NOMO-1 treated with dmso at 0.1 percent for 144 hours (cell line): Measurements from ENCODE around the gene TMEM185A.
"Not testable (repeated sequence)": the region's sequence is repeated elsewhere in the genome, so short reads cannot be mapped to it uniquely, and the experiment has no call there.

ENCODE experiments used
- DNase-seq: peaks from one replicate; lab custom pipeline; 2025; ENCODE audit not compliant: unreplicated experiment; lab: John Stamatoyannopoulos, UW

The TMEM185A gene

GRCh38 chrX:149631234-149632165 lies at the start of gene TMEM185A:
Gene TMEM185A (minus strand): TSS chrX:149631792. CDS start chrX:149631580, 212 bp downstream.
- peak; percentile 6 for DNase-seq

GRCh38 chrX:149681182-149681581 lies 49.6 kb upstream of the TMEM185A start:
- no peak for DNase-seq

GRCh38 chrX:149679164-149679678 lies 47.6 kb upstream of the TMEM185A start:
- DNase-seq = not testable (repeated sequence)

GRCh38 chrX:149675554-149675953 lies 44.0 kb upstream of the TMEM185A start:
- not testable (repeated sequence) for DNase-seq

- DNase-seq = not testable (repeated sequence)
These were observed 43.5 kb upstream of the TMEM185A start for GRCh38 chrX:149675088-149675487.

GRCh38 chrX:149660613-149661012 lies 29.0 kb upstream of the TMEM185A start:
- DNase-seq = not testable (repeated sequence)

- DNase-seq = not testable (repeated sequence)
These were observed 24.8 kb upstream of the TMEM185A start for GRCh38 chrX:149656260-149656884.

- DNase-seq = no peak
These were observed 20.8 kb upstream of the TMEM185A start for GRCh38 chrX:149652232-149652981.

GRCh38 chrX:149650162-149650561 lies 18.6 kb upstream of the TMEM185A start:
- no peak for DNase-seq

GRCh38 chrX:149648932-149649331 lies 17.3 kb upstream of the TMEM185A start:
- no peak for DNase-seq

GRCh38 chrX:149647505-149647904 lies 15.9 kb upstream of the TMEM185A start:
- no peak for DNase-seq

- DNase-seq = no peak
These were observed 11.9 kb upstream of the TMEM185A start for GRCh38 chrX:149643496-149643895.

GRCh38 chrX:149641835-149642234 lies 10.2 kb upstream of the TMEM185A start:
- no peak for DNase-seq

- no peak for DNase-seq
These were observed 9.8 kb upstream of the TMEM185A start for GRCh38 chrX:149641432-149641831.

GRCh38 chrX:149639568-149639967 lies 8.0 kb upstream of the TMEM185A start:
- no peak for DNase-seq

GRCh38 chrX:149638860-149639259 lies 7.3 kb upstream of the TMEM185A start:
- DNase-seq = no peak

GRCh38 chrX:149633511-149633910 lies 1.9 kb upstream of the TMEM185A start:
- DNase-seq = no peak

GRCh38 chrX:149630681-149631233 lies 835 bp downstream of the TMEM185A start:
- DNase-seq = no peak

- DNase-seq = no peak
These were observed 1.7 kb downstream of the TMEM185A start for GRCh38 chrX:149629730-149630387.

- DNase-seq = no peak
These were observed 2.8 kb downstream of the TMEM185A start for GRCh38 chrX:149628768-149629167.
